PC-3 (cell line): Measurements from ENCODE around the gene CCDC171. TPM values are rescaled to one million over a fixed set of nuclear protein-coding genes. Genes with fewer than 3 reads are reported as not detected.
"Not testable (repeated sequence)": the region's sequence is repeated elsewhere in the genome, so short reads cannot be mapped to it uniquely, and the experiment has no call there.

Experiments
- ATAC-seq: fragments of 200-7000 bp; cut with Tn5 transposase; 2 replicates; pipeline ENCODE4 v1.9.1; 2020; ENCODE audit warnings: mild to moderate bottlenecking, moderate library complexity
- BruUV-seq: library from RNA; stranded (reverse); fragments of 400-500 nt; replicated peaks from 2 replicates; lab custom pipeline; 2021; lab: Mats Ljungman, UMichigan
- CTCF ChIA-PET: fragments of 300-600 bp; sonication (Branson Sonifier 250); formaldehyde crosslinking; loops from one replicate; lab custom pipeline; 2022; ENCODE audit warnings: antibody characterized with exemption; lab: Charles Lee
- POLR2A ChIA-PET: fragments of 300-600 bp; sonication (Branson Sonifier 250); formaldehyde crosslinking; loops from one replicate; lab custom pipeline; 2022; ENCODE audit warnings: antibody characterized with exemption; ENCODE audit not compliant: unreplicated experiment; lab: Charles Lee
- DNase-seq: peaks from one replicate; pipeline ENCODE4 v3.0.0-alpha.2; 2015
- H2AFZ ChIP-seq: fragments of 300-600 bp; sonication (generic); 2 replicates; pipeline ENCODE4 v1.6.0; 2016; ENCODE audit warnings: antibody characterized with exemption, low read length
- H3F3A ChIP-seq: fragments of 300-600 bp; sonication (generic); one replicate; pipeline ENCODE4 v1.6.0; 2017; ENCODE audit warnings: antibody characterized with exemption, low read length, control low read depth, mild to moderate bottlenecking; ENCODE audit not compliant: unreplicated experiment
- H3K27ac ChIP-seq: fragments of 300-600 bp; sonication (generic); 2 replicates; pipeline ENCODE4 v1.5.1; 2016; ENCODE audit warnings: mild to moderate bottlenecking, low read length
- H3K27me3 ChIP-seq: fragments of 300-600 bp; sonication (generic); 2 replicates; pipeline ENCODE4 v1.6.1; 2016; ENCODE audit warnings: low read length, mixed read lengths
- H3K36me3 ChIP-seq: fragments of 300-600 bp; sonication (generic); 2 replicates; pipeline ENCODE4 v1.6.1; 2016; ENCODE audit warnings: low read depth, mixed run types, low read length, mixed read lengths
- H3K4me1 ChIP-seq: fragments of 300-600 bp; sonication (generic); 2 replicates; pipeline ENCODE4 v1.5.1; 2016; ENCODE audit warnings: low read length; ENCODE audit not compliant: insufficient read depth
- H3K4me2 ChIP-seq: fragments of 300-600 bp; sonication (generic); 2 replicates; pipeline ENCODE4 v1.6.0; 2016; ENCODE audit warnings: low read length
- H3K4me3 ChIP-seq: fragments of 300-600 bp; sonication (generic); 2 replicates; pipeline ENCODE4 v1.5.1; 2016; ENCODE audit warnings: mild to moderate bottlenecking, low read length, mixed read lengths
- H3K79me2 ChIP-seq: fragments of 300-600 bp; sonication (generic); 2 replicates; pipeline ENCODE4 v1.6.1; 2017; ENCODE audit warnings: low read length, mixed read lengths
- H3K9ac ChIP-seq: fragments of 300-600 bp; sonication (generic); 2 replicates; pipeline ENCODE4 v1.6.0; 2016; ENCODE audit warnings: mild to moderate bottlenecking, low read length
- H3K9me2 ChIP-seq: fragments of 300-600 bp; sonication (generic); replicated peaks from 2 replicates; pipeline ENCODE4 v1.6.1; 2016; ENCODE audit warnings: mixed run types, low read length, mixed read lengths
- H3K9me3 ChIP-seq: fragments of 300-600 bp; sonication (generic); 2 replicates; pipeline ENCODE4 v1.6.1; 2016; ENCODE audit warnings: low read length, mixed read lengths
- H4K20me1 ChIP-seq: fragments of 300-600 bp; sonication (generic); 2 replicates; pipeline ENCODE4 v1.6.1; 2016; ENCODE audit warnings: low read length, mixed read lengths
- EZH2 ChIP-seq: fragments of 300-600 bp; sonication (generic); IDR thresholded peaks from one replicate; pipeline ENCODE4 v1.6.1; 2017; ENCODE audit warnings: antibody characterized with exemption, mild to moderate bottlenecking, low read length; ENCODE audit not compliant: unreplicated experiment
- EZH2phosphoT487 ChIP-seq: fragments of 300-600 bp; sonication (generic); IDR thresholded peaks from 2 replicates; pipeline ENCODE4 v1.6.1; 2018; ENCODE audit warnings: mild to moderate bottlenecking, antibody characterized with exemption, low read length, borderline replicate concordance
- intact Hi-C: fragments of 100-400 bp; cut with micrococcal nuclease; formaldehyde crosslinking; loops from 2 replicates; pipeline ENCODE4 v1.9.0; 2023
- total RNA-seq: library from RNA; depleted of rRNA; stranded (reverse); fragments of >200 nt; gene quantifications from 2 replicates; pipeline ENCODE4 v1.2.3, GENCODE V29; 2014
- TF ChIP-seq, protein P1 (sequence below): fragments of 300-600 bp; sonication (generic); conservative IDR thresholded peaks from 2 replicates; pipeline ENCODE4 v1.5.1; 2017; ENCODE audit warnings: antibody characterized with exemption, low read depth, mild to moderate bottlenecking, low read length

CCDC171 gene
- total RNA-seq, 1 experiment from 2014 or later = 2.7 TPM

DNA sequence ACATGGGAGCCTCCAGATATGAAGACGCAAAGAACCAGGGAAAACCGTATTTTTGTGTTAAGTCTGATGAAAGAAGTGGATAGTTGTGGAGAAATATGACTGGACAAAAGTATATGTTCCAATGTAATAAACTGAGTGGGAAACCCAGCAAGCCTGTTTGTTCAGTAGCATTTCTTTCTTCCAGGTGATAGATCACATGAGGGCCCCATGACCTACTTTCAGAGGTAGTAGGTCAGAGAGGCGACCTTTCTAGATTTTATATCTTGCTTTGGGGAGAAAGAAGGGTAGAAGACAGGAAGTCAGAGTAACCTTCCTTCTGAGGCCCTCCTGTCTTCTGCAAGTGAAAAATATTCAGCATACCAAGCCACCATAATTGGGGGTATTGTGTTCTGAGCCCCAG, 31.5 kb downstream of the CCDC171 start:
- CTCF ChIA-PET = no interaction called here
- Histone ChIP-seq H3K9me3 (no peaks in the 10 kb centered on the region), H2AFZ (no peak overlapping the region), H3K27ac (no peak overlapping the region), H3K36me3 (no peaks in the 10 kb centered on the region), H3K4me3 (no peak overlapping the region), H3F3A (no peaks in the 10 kb centered on the region), H3K9ac (no peak overlapping the region), H3K27me3 (no peaks in the 10 kb centered on the region), H3K4me2 (no peak overlapping the region), H3K79me2 (no peaks in the 10 kb centered on the region), H3K9me2 (no peaks in the 10 kb centered on the region), H4K20me1 (no peaks in the 10 kb centered on the region), H3K4me1 (no peaks in the 10 kb centered on the region)
- ATAC-seq (no peak), DNase-seq (no peak)
- no TSS peak for BruUV-seq
- TF ChIP-seq EZH2phosphoT487 (no peak), EZH2 (no peak)
- TF ChIP-seq, protein P1, sequence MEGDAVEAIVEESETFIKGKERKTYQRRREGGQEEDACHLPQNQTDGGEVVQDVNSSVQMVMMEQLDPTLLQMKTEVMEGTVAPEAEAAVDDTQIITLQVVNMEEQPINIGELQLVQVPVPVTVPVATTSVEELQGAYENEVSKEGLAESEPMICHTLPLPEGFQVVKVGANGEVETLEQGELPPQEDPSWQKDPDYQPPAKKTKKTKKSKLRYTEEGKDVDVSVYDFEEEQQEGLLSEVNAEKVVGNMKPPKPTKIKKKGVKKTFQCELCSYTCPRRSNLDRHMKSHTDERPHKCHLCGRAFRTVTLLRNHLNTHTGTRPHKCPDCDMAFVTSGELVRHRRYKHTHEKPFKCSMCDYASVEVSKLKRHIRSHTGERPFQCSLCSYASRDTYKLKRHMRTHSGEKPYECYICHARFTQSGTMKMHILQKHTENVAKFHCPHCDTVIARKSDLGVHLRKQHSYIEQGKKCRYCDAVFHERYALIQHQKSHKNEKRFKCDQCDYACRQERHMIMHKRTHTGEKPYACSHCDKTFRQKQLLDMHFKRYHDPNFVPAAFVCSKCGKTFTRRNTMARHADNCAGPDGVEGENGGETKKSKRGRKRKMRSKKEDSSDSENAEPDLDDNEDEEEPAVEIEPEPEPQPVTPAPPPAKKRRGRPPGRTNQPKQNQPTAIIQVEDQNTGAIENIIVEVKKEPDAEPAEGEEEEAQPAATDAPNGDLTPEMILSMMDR = no peak
- POLR2A ChIA-PET = no interaction called here
- intact Hi-C loops = no loop called here

DNA sequence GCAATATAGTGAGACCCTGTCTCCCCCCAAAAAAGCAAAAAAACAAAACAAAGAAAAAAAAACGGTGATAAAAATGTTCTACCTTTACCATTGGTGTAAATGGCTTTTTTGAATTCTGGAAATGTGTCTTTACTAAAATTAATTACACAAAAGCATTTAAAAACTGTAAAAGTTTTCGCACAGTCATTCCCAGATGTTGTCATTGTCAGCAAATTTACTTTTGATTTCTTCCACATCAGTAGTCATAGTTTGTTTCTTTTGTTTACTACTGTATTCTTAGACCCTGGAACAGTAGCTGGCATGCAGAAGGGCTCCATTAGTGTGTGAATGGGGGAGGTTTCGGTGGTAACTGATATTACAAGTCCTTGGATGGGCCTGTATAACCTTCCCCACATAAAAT, 39.5 kb downstream of the CCDC171 start:
- Histone ChIP-seq H4K20me1 (no peaks in the 10 kb centered on the region), H3K4me1 (no peaks in the 10 kb centered on the region), H3K4me3 (no peak overlapping the region), H3K9me2 (no peaks in the 10 kb centered on the region), H3K27me3 (no peaks in the 10 kb centered on the region), H3F3A (no peaks in the 10 kb centered on the region), H2AFZ (no peak overlapping the region), H3K27ac (no peak overlapping the region), H3K4me2 (no peak overlapping the region), H3K9me3 (no peaks in the 10 kb centered on the region), H3K36me3 (no peaks in the 10 kb centered on the region), H3K79me2 (no peaks in the 10 kb centered on the region), H3K9ac (no peak overlapping the region)
- TF ChIP-seq, protein P1 = no peak
- no peak for TF ChIP-seq EZH2
- TF ChIP-seq EZH2phosphoT487 = no peak
- CTCF ChIA-PET = no interaction called here
- POLR2A ChIA-PET = interaction anchor here (0.6 kb wide), 1 partner anchor 14 kb away, joined by 4 read pairs; no protein-coding TSS in a partner anchor
- no peak for DNase-seq
- intact Hi-C loops = loop anchor here (2.0 kb wide), 1 partner anchor 28 kb away; no protein-coding TSS in a partner anchor
- no TSS peak for BruUV-seq
- ATAC-seq = no peak

GRCh38 chr9:15592940-15593339, 40.1 kb downstream of the CCDC171 start:
- H3F3A ChIP-seq, H3K36me3 ChIP-seq, H3K27ac ChIP-seq, H3K4me1 ChIP-seq, CTCF ChIA-PET, H3K4me3 ChIP-seq, H3K27me3 ChIP-seq, BruUV-seq, H3K9me2 ChIP-seq, H3K79me2 ChIP-seq, H3K4me2 ChIP-seq, H4K20me1 ChIP-seq, H2AFZ ChIP-seq, ATAC-seq, POLR2A ChIA-PET, H3K9ac ChIP-seq, H3K9me3 ChIP-seq, DNase-seq: not testable (repeated sequence)
- intact Hi-C loops = loop anchor here (2.0 kb wide), 1 partner anchor 28 kb away; no protein-coding TSS in a partner anchor

- DNase-seq, ATAC-seq, BruUV-seq, H2AFZ ChIP-seq, H3K4me3 ChIP-seq, H4K20me1 ChIP-seq, H3K9me3 ChIP-seq, H3F3A ChIP-seq, H3K36me3 ChIP-seq, H3K4me1 ChIP-seq, H3K27ac ChIP-seq, POLR2A ChIA-PET, H3K4me2 ChIP-seq, CTCF ChIA-PET, H3K79me2 ChIP-seq, H3K27me3 ChIP-seq, H3K9me2 ChIP-seq, H3K9ac ChIP-seq: not testable (repeated sequence)
- intact Hi-C loops = loop anchor here (10.0 kb wide), 2 partner anchors 326 to 386 kb away; no protein-coding TSS in a partner anchor
Observed at GRCh38 chr9:15600666-15601330, 48.0 kb downstream of the CCDC171 start.
